Measurements from ENCODE around the gene LIMS2.

The LIMS2 gene

GRCh38 chr2:127619203-127619590, 56.1 kb downstream of the LIMS2 start:
- DNase-seq, result no peak

DNA sequence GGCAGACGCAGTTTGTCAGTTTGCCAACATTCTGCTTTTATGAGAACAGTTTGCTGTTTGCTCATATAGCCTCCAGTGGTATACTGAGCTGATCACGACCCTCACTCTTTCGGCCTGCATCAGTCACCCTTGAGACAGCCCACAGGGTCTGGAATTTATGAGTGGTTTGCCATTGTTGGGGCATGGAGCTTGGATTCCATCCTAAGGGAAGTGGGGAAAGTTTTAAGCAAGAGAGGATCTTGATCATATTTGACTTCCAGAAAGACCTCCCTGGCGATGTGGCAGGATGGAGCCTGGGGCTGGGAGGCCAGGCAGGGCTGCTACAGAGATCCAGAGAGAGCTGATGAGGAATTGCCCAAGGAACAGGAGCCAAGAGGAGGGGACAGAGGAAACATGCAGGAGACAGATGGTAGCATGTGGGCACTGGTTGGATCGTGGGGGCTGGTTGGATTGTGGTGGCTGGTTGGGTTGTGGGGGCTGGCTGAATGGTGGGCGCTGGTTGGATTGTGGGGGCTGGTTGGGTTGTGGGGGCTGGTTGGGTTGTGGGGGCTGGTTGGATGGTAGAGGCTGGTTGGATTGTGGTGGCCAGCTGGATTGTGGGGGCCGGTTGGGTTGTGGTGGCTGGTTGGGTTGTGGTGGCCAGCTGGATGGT, 56.7 kb downstream of the LIMS2 start:
- DNase-seq, result no peak

DNA sequence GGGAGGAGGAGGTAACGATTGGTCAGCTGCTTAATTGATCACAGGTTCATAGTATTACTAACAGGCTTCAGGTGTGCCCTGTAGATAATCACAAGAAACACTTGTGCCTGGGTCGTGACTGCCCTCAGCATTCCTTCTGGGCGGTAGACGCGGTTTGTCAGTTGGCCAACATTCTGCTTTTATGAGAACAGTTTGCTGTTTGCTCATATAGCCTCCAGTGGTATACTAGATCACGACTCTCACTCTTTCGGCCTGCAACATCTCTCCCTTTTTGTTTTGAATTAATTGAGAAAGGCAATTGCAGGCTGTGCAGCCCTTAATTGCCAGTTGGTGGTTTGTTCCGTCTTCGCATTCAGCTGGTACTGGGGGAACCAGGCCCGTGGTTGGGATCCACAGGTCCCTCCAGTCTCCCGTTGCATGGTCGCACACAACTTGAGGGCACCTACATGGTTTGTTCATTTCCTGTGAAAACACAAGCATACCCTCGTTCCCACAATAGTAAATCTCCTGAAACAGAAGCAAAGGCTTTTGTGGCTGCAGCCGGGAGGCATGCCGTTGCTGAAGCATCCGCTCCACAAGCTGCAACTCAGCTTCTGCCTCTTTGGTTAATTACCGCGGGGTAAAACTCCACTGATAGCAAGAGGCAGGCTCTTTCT, 59.7 kb downstream of the LIMS2 start:
- no peak for DNase-seq

- no peak for DNase-seq
These were observed 60.6 kb downstream of the LIMS2 start for GRCh38 chr2:127614731-127615130.

- no peak for DNase-seq
These were observed 61.1 kb downstream of the LIMS2 start for GRCh38 chr2:127614246-127614645.

DNA sequence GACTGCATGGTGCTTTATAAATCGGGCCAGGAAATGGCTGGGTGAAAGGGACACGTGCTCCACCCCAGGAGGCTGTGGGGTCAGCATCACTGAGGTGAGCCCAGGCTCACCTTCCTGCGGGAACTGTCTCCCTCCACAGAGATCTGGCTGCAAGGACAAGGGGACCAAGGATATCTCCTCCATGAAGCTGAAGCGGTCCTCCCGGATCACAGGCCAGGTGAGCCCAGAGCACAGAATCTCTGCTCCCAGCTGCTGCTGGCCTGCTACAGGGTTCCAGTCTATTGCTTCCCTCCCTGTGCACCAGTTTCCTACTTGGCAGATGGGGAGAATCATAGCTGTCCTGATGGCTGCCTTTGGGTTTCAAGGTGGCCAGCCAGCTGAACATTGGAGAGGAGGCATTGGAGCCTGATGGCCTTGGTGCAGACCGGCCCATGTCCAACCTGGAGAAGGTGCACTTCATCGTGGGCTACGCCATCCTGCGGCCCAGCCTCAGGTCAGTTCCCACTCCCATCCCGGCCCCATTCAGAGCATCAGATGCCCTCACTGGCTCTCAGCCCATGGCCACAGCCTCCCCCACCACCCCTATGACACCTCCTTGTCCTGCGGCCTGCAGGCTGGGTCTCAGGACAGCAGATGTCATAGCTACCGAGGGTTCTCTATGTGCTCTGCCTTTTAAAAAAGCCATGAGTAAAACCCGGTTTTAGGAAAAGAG, 63.1 kb downstream of the LIMS2 start:
- no peak for DNase-seq

DNA sequence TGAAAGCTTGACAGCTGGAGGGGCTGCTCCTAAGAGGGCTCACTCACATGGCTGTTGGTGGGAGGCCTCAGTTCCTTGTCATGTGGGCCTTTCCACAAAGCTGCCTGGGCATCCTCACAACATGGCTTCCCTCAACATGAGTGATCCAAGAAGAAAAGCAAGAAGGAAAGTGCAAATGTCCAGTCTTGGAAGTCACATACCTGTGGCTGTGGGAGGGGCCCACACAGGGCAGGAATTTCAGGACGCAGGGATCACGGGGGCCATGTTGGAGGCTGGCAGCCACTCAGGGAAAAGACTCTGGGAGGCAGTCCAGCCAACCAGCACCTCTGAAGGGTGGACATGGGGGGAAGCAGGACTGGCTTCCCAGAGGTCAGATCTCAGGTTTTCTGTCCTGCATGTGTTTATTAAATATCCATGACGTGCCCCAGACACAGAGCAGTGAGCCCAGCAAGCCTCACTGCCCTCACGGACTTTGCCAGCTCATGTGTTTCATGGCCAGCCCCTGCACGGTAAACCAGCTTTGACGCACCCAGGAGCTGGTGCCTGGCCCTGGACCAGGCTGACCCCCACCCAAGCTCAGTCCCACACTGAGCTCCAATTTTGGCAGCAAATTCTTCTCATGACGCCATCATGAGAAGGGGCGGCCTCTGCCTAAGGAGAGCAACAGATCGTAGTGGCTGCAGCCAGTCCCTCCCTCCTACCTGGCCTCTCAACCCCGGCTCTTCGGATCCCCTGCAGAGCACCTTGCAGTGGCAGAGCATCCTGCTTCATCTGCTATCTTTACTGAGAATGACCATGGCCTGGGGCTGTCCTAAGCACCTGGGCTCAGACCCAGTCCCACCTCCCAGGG, 64.0 kb downstream of the LIMS2 start:
- no peak for DNase-seq

- DNase-seq, result no peak
These were observed 64.8 kb downstream of the LIMS2 start for GRCh38 chr2:127610561-127610960.

DNA sequence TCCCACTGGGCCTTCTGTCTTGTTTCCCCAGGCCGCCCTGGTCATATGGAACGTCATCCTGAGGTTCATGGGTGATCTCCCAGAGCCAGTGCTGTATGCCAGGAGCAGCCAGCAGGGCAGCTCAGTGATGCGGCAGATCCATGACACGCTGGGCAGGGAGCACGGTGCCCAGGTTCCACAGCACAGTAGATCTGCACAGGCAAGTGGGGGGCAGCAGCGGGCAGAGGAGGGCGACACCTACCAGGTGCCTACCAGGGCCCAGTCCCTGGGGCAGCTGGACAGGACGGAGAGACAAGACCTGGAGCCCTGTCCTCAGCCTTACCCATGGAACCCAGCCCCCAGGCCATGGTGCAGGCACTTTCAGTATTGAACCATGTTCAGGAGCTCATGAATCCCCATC, 65.5 kb downstream of the LIMS2 start:
- no peak for DNase-seq

GRCh38 chr2:127609031-127609751, 66.1 kb downstream of the LIMS2 start:
- no peak for DNase-seq

- no peak for DNase-seq
These were observed 67.0 kb downstream of the LIMS2 start for GRCh38 chr2:127608061-127609030.

DNA sequence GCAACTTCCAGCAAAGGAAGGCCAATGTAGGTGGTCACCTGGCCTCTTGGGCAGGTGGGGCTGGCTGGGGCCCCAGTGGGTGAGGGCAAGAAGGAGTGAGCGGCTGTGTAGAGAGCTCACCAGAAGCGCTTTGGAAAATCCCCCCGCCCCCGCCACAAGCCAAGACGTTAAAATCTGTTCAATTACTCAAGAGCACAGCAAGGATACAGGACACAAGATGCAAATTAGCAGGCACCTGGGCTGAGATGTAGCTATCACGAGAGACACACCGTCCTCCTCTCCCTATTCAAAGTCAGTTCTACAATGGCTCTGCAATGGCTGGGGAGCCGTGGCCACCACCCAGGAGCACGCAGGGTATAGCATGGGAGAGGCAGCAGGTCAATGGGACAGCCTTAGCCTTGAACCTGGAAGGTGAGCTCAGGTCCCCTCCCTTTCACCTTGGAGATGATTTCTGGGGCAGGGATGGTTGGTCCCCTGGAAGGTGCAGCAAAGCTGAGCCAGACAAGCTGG, 67.9 kb downstream of the LIMS2 start:
- DNase-seq, result no peak

GRCh38 chr2:127606625-127607398, 68.5 kb downstream of the LIMS2 start:
- DNase-seq, result no peak

DNA sequence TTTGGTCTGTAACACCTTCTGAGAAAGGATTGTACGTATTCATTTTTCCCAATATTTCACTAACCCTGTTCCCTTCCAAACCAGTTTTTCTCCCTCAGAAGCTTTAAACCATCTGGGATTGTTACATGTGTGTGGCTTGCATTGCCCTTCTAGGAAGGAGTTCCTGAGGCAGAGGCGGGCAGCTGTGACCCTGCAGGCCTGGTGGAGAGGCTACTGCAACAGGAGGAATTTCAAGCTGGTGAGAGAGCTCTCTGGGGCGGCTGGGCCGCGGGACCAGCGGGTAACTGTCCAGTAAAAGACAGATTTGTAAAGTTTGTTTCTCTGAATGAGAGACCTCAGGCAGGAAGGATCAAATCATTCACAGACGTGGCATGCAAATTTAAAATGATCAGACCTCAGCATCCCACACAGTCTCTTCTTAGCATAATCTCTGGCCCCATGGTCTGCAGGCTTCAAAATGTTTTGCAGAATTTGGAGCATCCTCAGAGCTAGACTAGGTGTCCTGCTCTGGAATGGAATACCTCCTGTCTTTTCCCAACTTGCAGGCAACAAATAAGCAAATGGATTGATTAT, 69.6 kb downstream of the LIMS2 start:
- DNase-seq, result no peak

DNA sequence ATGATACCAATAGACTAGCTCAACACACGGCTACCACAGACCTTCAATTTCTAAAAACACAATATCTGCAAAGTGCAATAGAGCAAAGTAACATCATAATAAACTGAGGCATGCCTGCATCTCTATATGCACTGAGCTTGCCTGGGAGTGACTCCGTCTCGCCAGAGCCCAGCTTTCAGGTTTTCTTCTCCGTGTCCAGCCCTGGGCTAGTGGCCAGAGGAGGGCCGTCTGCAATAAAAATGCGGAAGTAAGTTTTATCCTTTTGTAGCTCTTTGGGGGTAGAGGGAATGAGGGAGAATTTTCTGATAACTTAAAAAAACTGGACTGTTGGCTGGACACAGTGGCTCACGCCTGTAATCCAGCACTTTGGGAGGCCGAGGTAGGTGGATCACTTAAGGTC, 70.3 kb downstream of the LIMS2 start:
- no peak for DNase-seq

- no peak for DNase-seq
These were observed 76.1 kb downstream of the LIMS2 start for GRCh38 chr2:127599211-127599610.

- no peak for DNase-seq
These were observed 76.6 kb downstream of the LIMS2 start for GRCh38 chr2:127598711-127599110.

GRCh38 chr2:127597984-127598380, 77.3 kb downstream of the LIMS2 start:
- no peak for DNase-seq

DNA sequence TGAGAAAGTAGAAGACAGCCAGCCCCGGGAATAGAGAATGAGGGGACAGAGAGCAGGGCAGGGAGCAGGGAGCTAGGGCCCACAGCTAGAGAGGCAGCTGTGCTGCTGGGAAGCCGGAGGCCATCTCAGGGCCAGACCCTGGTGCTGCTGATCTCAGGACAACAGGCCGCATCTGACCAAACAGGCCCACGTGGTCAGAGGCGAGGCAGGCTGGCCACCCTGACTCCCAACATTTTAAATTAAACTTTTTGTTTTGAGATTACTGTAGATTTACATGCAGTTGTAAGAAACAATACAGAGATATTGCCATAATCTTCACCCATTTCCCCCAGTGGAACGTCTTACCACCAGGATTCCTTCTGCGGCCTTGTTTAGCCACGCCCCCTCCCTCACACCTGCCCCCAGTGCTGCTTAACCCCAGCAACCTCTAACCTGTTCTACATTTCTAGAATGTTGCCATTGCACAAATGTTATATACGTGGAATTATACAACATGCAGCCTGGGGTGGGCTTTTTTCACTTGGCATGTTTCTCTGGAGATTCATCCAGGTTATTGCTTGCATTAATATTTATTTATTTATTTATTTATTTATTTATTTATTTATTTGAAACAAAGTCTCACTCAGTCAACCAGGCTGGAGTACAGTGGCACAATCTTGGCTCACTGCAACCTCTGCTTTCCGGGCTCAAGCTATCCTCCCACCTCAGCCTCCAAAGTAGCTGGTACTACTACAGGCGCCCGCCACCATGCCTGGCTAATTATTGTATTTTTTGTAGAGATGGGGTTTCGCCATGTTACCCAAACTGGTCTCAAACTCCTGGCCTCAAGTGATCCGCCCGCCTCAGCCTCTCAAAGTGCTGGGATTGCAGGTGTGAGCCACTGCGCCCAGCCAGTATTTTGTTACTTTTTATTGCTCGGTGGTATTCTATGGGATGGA, 78.0 kb downstream of the LIMS2 start:
- no peak for DNase-seq
